DND-41 (cell line): ENCODE measurements around the gene AP2B1.

Experiments
- ATAC-seq: fragments of 200-7000 bp; cut with Tn5 transposase; 3 replicates; pipeline ENCODE4 v1.9.1; 2021; ENCODE audit warnings: low read depth; ENCODE audit not compliant: insufficient read depth
- DNase-seq: peaks from one replicate; pipeline ENCODE4 v3.0.0-alpha.2; 2020
- H2AFZ ChIP-seq: 2 replicates; pipeline ENCODE4 v1.6.0; 2012; ENCODE audit warnings: low read depth, low read length
- H3K27ac ChIP-seq: 2 replicates; pipeline ENCODE4 v1.5.1; 2012; ENCODE audit warnings: low read length, inconsistent platforms
- H3K27me3 ChIP-seq: fragments of 200-600 bp; sonication (generic); 2 replicates; pipeline ENCODE4 v1.6.0; 2012; ENCODE audit warnings: low read length, mild to moderate bottlenecking, inconsistent platforms; ENCODE audit not compliant: insufficient read depth, poor library complexity
- H3K36me3 ChIP-seq: 2 replicates; pipeline ENCODE4 v1.5.1; 2012; ENCODE audit warnings: low read length, inconsistent platforms; ENCODE audit not compliant: insufficient read depth
- H3K4me1 ChIP-seq: 2 replicates; pipeline ENCODE4 v1.5.1; 2012; ENCODE audit warnings: mild to moderate bottlenecking, low read length; ENCODE audit not compliant: insufficient read depth
- H3K4me2 ChIP-seq: 2 replicates; pipeline ENCODE4 v1.6.0; 2012; ENCODE audit warnings: mild to moderate bottlenecking, moderate library complexity, low read length, inconsistent platforms; ENCODE audit not compliant: insufficient read depth
- H3K4me3 ChIP-seq, 2 experiments: fragments of 200-600 bp in 1 of 2; shearing (Covaris generic) in 1 of 2; 2 replicates each; pipeline ENCODE4 v1.5.1; 2012 to 2016; ENCODE audit warnings: inconsistent platforms in 2 of 2, low read length in 2 of 2, mild to moderate bottlenecking in 2 of 2, low read depth in 1 of 2, moderate library complexity in 1 of 2
- H3K79me2 ChIP-seq: 2 replicates; pipeline ENCODE4 v1.6.0; 2012; ENCODE audit warnings: low read length, inconsistent platforms; ENCODE audit not compliant: insufficient read depth
- H3K9ac ChIP-seq: 2 replicates; pipeline ENCODE4 v1.6.0; 2012; ENCODE audit warnings: low read depth, mild to moderate bottlenecking, inconsistent platforms, low read length, moderate library complexity
- H3K9me3 ChIP-seq: 2 replicates; pipeline ENCODE4 v1.5.1; 2012; ENCODE audit warnings: low read length, moderate library complexity, mild to moderate bottlenecking, inconsistent platforms; ENCODE audit not compliant: insufficient read depth, severe bottlenecking
- H4K20me1 ChIP-seq: 2 replicates; pipeline ENCODE4 v1.6.0; 2012; ENCODE audit warnings: low read length; ENCODE audit not compliant: insufficient read depth
- EZH2 ChIP-seq: IDR thresholded peaks from 3 replicates; pipeline ENCODE4 v1.6.1; 2012; ENCODE audit warnings: borderline replicate concordance, low read depth, mild to moderate bottlenecking, moderate library complexity, low read length, inconsistent platforms; ENCODE audit not compliant: severe bottlenecking
- TF ChIP-seq, protein P1 (sequence below): IDR thresholded peaks from 2 replicates; pipeline ENCODE4 v1.5.1; 2012; ENCODE audit warnings: borderline replicate concordance, low read length, moderate library complexity, mild to moderate bottlenecking; ENCODE audit not compliant: poor library complexity, severe bottlenecking; ENCODE audit errors: extremely low read depth

The AP2B1 gene

DNA sequence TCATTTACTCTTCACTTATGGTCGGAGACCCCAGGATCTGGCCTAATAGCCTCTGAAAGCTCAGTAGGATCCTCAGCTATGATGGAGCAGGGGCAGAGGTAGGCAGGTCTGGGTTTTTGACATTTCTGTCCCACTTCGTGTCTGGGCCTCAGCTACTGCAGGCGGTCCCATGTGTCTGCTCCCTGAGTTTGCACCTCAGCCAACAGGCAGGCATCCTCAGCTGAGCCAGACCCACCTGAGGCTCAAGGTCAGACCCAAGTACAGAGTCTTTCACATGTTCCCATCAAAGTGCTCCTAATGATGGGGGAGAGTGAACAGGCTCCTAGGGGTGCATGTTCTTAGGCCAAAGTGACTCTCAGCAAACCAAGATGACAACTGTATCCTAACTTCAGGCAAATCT, 141.4 kb downstream of the AP2B1 start:
- H3K27ac ChIP-seq, result no peak overlapping the region
- peaks cover 11% of the 10 kb centered on the region for H3K4me1 ChIP-seq
- H3K4me3 ChIP-seq, result no peak overlapping the region
- no peak for TF ChIP-seq EZH2
- no peak overlapping the region for H3K4me2 ChIP-seq
- no peaks in the 10 kb centered on the region for H3K9me3 ChIP-seq
- no peaks in the 10 kb centered on the region for H3K79me2 ChIP-seq
- peaks cover 3% of the 10 kb centered on the region; the same call in 1 of the 2 replicates for H4K20me1 ChIP-seq
- no peak overlapping the region for H3K9ac ChIP-seq
- no peak for DNase-seq
- H2AFZ ChIP-seq, result no peak overlapping the region
- no peak for ATAC-seq
- H3K36me3 ChIP-seq, result peaks cover 43% of the 10 kb centered on the region
- no peaks in the 10 kb centered on the region for H3K27me3 ChIP-seq

DNA sequence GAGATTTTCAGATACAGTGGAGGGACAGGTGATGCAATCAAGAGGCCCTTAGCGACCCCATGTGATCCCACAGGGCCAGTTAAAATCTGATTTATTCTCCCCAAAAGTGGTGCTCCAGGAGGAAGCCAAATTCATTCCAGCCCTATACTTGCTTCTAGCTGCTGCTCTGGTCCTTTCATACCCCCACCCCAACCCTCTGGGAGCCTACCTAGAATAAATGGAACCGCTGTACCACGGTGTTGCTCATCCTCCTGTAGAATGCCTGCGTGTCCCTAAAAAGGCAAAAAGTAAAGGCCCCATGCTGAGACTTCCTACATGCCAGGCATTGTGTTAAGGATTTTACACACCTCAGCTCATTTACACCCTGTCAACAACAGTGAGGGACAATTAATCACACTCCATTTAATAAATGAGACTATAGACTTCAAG, 142.3 kb downstream of the AP2B1 start:
- peaks cover 3% of the 10 kb centered on the region; the same call in 1 of the 2 replicates for H4K20me1 ChIP-seq
- no peaks in the 10 kb centered on the region for H3K27me3 ChIP-seq
- H3K9me3 ChIP-seq, result no peaks in the 10 kb centered on the region
- no peak overlapping the region for H2AFZ ChIP-seq
- peaks cover 34% of the 10 kb centered on the region for H3K36me3 ChIP-seq
- peaks cover 11% of the 10 kb centered on the region for H3K4me1 ChIP-seq
- TF ChIP-seq, protein P1, sequence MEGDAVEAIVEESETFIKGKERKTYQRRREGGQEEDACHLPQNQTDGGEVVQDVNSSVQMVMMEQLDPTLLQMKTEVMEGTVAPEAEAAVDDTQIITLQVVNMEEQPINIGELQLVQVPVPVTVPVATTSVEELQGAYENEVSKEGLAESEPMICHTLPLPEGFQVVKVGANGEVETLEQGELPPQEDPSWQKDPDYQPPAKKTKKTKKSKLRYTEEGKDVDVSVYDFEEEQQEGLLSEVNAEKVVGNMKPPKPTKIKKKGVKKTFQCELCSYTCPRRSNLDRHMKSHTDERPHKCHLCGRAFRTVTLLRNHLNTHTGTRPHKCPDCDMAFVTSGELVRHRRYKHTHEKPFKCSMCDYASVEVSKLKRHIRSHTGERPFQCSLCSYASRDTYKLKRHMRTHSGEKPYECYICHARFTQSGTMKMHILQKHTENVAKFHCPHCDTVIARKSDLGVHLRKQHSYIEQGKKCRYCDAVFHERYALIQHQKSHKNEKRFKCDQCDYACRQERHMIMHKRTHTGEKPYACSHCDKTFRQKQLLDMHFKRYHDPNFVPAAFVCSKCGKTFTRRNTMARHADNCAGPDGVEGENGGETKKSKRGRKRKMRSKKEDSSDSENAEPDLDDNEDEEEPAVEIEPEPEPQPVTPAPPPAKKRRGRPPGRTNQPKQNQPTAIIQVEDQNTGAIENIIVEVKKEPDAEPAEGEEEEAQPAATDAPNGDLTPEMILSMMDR, result no peak
- no peak for TF ChIP-seq EZH2
- no peak overlapping the region for H3K27ac ChIP-seq
- no peak overlapping the region for H3K4me3 ChIP-seq
- no peak overlapping the region for H3K9ac ChIP-seq
- ATAC-seq, result no peak
- H3K79me2 ChIP-seq, result no peaks in the 10 kb centered on the region
- no peak overlapping the region for H3K4me2 ChIP-seq
- DNase-seq, result no peak

DNA sequence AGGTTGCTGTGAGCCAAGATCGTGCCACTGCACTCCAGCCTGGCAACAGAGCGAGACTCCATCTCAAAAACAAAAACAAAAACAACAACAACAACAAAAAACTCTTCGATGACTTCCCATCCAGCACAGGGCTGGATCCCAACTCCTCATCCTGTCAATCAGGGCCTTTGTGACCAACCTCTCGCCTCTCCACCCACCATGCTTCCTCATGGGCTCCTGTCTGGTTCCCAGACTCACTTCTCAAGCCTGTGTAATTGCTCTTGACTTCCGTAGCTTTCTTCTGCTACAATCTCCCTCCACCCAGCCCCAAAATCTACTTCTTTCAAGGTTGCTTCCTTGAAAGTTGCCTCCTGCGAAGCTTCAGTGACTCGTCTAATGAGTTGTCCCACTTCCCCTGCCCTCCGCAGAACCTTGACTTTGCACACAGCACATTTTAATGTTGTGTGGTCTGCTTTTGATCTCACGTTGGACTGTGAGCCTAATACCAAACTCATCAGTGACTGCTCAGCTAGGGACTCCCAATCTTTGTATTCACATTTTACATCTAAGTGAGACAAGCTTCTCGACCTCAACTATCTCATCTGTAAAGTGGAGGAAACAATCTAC, 143.4 kb downstream of the AP2B1 start:
- no peak for TF ChIP-seq EZH2
- TF ChIP-seq, protein P1, result no peak
- H3K36me3 ChIP-seq, result peaks cover 23% of the 10 kb centered on the region
- H3K79me2 ChIP-seq, result no peaks in the 10 kb centered on the region
- H3K27ac ChIP-seq, result no peak overlapping the region
- DNase-seq (no peak), ATAC-seq (no peak)
- H3K4me1 ChIP-seq, result peaks cover 11% of the 10 kb centered on the region
- peak overlapping the region; percentile 67; the same call in 1 of the 2 replicates for H3K4me2 ChIP-seq
- H2AFZ ChIP-seq, result no peak overlapping the region
- H3K4me3 ChIP-seq, result no peak overlapping the region
- no peaks in the 10 kb centered on the region for H4K20me1 ChIP-seq
- H3K9me3 ChIP-seq, result no peaks in the 10 kb centered on the region
- no peaks in the 10 kb centered on the region for H3K27me3 ChIP-seq
- no peak overlapping the region for H3K9ac ChIP-seq

DNA sequence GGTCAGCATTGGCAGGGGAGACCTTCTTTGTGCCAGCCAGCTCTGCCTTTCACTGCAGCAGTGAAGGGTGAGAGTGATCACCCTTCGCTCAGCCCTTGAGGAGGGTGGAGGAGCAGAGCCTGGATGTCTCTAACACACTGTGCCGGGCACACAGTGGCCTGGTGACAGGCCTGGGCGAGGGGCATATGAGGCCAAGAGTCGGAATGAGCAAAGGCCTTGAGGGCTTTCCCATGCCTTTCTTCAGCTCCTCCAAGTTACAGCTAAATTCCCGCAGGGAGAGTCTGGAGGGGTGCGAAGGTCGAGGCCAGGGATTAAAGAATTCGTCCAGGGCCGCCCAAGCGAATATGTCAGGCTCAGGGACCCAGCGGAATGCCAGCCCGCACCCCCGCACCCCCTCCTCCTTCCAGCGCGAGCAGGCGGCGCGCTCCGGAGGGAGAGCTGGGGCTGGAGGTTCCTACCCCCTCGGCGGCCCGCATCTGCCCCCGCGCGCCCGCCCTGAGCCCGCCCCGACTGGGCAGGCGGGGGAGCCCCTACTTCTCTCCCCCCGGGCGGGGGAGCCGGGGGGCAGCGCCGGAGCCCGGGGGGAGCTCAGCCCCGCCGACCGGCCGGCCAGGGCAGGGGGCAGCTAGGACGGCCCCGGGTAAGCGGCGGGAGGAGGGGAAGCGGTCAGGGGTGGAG, 144.3 kb downstream of the AP2B1 start, which contains the start of gene RASL10B:
RASL10B (plus strand) TSS at position 401 of the 678 bp plus-strand sequence. CDS start 3,546 bp downstream, outside the sequence.
- Histone ChIP-seq H3K4me1 (peaks cover 11% of the 10 kb centered on the region), H3K36me3 (peaks cover 17% of the 10 kb centered on the region), H3K79me2 (no peaks in the 10 kb centered on the region), H3K9ac (peak within 1 kb of the TSS; percentile 43; the same call in 1 of the 2 replicates), H3K4me2 (peak within 1 kb of the TSS; percentile 67), H3K4me3 (peak within 1 kb of the TSS in 1 of 2 experiments; percentile 54; a peak in 3 of 4 replicates), H3K27me3 (no peaks in the 10 kb centered on the region), H2AFZ (peak within 1 kb of the TSS; percentile 62), H3K27ac (peak within 1 kb of the TSS; percentile 29; the same call in 1 of the 2 replicates), H3K9me3 (no peaks in the 10 kb centered on the region), H4K20me1 (no peaks in the 10 kb centered on the region)
- peak; percentile 92 for ATAC-seq
- DNase-seq, result peak; percentile 69
- TF ChIP-seq, protein P1, result no peak
- TF ChIP-seq EZH2, result no peak
